GM19324 (cell line): ENCODE data around the gene TXNDC12.

Source experiments
- ATAC-seq: cut with Tn5 transposase; IDR thresholded peaks from one replicate; pipeline ENCODE4 v1.9.1; 2021; ENCODE audit warnings: mild to moderate bottlenecking, moderate library complexity; ENCODE audit not compliant: unreplicated experiment, low FRiP score

Gene TXNDC12

DNA sequence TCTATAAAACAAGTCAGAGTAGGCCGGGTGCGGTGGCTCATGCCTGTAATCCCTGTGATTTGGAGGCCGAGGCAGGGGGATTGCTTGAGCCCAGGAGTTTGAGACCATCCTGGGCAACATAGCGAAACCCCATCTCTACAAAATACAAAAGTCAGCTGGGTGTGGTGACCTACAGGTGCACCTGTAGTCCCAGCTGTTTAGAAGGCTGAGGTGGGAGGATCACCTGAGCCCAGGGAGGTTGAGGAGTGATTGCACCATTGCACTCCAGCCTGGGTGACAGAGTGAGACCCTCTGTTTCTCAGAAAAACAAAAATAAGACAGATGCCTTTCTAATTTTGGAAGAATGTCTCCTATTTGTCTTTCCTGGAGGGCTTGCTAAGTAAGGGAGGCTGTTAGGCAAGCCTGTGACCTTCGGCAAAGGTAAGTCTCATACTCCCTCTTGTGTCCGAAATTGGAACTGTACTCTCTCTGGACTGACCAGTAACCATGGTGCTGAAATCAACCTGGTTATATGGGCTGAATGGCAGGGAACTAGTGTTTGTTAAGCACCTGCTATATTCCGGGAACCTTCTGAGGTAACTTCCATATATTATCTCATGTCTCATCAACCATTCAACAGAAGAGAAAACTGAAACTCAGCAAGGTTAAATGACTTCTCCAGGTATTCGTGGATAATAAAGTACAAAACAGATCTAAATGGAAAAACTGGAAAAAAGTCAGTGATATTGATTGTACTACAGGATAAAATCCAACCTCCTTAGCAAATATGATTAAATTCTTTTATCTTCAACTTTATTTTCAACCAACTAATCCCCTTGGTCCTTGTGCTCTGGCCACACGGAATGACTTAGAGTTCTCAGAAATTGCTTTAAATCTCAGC, 52.7 kb downstream of the TXNDC12 start:
- peak; percentile 74 for ATAC-seq

GRCh38 chr1:51998701-51999100, 56.3 kb downstream of the TXNDC12 start:
- no peak for ATAC-seq

- ATAC-seq: no peak
Observed at GRCh38 chr1:51997974-51998382, 57.0 kb downstream of the TXNDC12 start.

- no peak for ATAC-seq
Observed at GRCh38 chr1:51990478-51990965, 64.5 kb downstream of the TXNDC12 start, which contains the start of gene RAB3B. RAB3B (minus strand) TSS chr1:51990700; CDS start chr1:51977117, 13,583 bp downstream.

DNA sequence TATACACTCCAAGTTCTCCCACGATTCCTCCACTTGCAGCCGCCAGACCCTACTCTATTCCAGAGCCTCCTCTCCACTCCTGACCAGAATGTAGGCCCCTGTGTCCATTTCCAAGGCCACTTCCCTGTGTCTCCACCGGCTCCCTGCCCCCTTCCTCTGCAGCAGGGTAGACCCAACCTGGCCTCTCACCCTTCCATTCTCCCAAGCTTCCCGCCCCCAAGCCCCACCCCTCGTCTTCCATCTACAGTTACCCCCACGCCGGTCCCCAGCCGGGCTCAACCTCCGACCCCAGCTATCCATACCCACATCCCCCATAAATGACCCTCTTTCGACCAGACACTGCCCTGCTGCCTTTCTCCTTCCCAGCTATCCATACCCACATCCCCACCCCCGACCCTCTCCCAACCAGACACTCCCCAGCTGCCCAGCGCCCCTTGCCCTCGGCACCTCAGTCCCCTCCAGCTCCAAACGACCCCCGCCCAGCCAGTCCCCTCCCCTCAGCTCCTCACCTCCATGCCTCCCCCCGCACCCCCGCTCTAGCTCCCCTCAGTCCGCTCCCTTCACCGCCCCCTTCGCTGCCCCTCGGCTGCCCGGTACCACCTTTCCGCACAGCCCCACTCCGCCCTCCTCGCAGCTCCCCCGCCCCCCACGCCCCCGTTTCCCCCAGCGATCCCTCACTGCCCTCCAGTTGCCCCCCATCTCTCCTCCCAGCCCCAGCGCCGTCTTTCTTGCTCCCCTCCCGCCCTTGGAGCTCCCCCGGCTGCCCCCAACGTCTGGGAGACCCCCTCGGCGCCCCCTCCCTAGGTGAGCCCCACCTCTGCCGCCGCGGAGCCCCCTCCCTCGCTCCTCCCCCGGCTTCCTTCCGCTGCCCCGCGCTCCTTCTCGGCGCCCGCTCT, 65.2 kb downstream of the TXNDC12 start:
- no peak for ATAC-seq

DNA sequence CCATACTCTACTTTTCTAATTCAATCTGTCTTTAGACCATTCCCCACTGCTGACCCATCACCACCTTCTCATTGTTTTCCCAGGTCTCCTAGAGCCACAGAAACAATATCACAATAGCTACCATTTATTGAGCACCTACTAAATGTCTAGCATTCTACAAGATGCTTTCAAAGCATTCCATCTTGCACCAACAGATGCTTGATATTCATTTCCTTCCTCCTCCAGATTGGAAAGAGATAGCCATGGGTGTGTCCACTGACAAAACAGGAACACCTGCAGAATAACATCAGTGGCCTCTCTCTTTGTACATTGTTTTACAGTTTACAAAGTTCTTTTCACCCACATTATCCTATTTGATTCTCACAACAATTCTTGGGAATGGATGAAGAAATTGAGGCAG, 66.7 kb downstream of the TXNDC12 start:
- no peak for ATAC-seq

- ATAC-seq: no peak
Observed at GRCh38 chr1:51986718-51987117, 68.3 kb downstream of the TXNDC12 start.

- ATAC-seq: no peak
Observed at GRCh38 chr1:51982161-51982560, 72.8 kb downstream of the TXNDC12 start.

DNA sequence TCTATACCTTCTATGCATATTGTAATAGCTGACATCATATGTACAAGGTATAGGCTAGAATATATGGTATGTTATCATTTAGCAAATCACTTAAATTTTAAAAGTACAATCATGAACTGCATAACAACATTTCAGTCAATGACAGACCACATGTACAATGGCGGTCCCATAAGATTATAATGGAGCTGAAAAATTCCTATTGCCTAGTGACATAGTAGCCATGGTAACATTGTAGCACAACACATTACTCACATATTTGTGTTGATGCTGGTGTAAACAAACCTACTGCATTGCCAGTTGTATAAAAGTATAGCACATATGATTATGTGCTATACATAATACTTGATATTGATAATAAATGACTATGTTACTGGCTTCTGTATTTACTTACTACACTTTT, 73.4 kb downstream of the TXNDC12 start:
- ATAC-seq: no peak

- no peak for ATAC-seq
Observed at GRCh38 chr1:51978099-51978498, 76.9 kb downstream of the TXNDC12 start.

DNA sequence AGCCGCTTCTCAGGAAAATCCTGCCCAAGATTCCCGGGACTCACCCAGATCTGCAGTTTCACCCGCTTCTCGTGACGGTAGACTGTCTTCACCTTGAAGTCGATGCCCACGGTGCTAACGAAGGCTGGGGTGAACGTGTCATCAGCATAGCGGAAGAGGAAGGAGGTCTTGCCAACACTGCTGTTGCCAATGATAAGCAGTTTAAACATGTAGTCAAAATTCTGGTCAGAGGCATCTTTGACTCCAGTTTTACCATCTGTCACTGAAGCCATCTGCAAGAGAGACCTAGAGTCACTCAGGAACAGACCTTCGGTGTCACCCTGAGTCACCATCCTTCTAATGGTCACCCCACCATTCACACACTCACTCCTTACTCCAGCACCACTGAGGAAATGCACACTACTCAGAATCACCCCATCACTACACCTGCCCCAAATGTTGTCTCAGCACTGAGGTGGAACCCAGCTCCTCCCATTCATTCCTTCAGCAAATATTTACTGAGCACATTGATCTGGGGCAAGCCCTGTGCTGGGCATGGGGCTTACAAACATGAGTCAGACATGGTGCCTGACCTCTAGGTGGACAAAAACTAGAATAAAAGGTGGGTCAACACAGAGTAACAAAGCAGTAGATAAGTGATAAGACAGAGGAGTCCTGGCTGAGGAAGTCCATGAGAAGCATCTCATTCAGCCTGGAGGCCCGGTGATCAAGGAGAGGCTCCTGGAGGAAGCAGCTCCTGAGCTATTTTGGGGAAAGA, 78.0 kb downstream of the TXNDC12 start:
- ATAC-seq: no peak

DNA sequence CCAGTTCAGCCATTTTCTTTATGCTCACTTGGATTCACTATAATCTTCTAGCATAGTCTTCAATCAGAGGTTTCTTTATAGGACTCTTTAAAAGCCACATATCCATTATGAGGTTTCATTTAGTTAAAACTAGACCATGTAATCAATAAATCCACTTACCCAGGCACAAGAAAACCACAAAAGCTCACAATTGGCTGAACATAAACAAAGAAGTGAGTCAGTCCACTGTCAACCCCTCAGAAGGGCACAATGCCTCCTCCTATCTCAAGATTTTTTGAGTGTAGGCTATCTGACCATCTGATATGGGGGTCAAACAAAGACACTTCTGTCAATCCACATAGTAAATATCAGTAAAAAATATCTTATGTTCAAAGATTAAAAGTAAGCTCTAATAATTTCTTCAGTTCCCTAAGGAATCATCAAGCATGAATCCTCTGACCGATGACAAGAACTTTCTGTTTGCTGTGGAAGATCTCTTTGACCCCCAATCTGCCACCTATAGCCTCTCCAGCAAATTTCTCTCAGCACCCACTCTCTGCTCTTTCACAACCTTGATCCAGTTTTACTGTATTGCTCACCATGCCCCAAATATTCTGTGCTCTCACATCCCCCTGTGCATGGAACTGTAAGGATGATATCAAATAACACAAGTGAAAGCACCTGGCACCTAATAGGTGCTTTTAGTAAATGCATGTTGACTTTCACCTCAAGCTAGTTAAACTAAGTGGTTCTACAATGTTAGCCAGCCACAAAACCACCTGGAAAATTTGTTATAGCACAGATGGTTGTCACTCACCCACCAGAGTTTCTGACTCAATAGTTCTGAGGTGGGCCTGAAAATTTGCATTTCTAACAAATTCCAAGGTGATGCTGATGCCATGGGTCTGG, 81.2 kb downstream of the TXNDC12 start:
- ATAC-seq: no peak
